Measurements from ENCODE around the gene ELMO1. TPM values are rescaled to one million over a fixed set of nuclear protein-coding genes. Genes with fewer than 3 reads are reported as not detected.
A peak's percentile ranks its signal among the peaks of the same experiment; 100 is the strongest.

ELMO1 gene
- total RNA-seq (15.3 and 28.7 TPM in 2 replicates), polyA plus RNA-seq (19.7 and 26.0 TPM in 2 replicates)

- no peaks in the 10 kb centered on the region for H3K79me2 ChIP-seq
- H3K4me2 ChIP-seq = peak within 1 kb of the TSS; percentile 96
- TF ChIP-seq EZH2 (IDR thresholded peaks at IDR 0.05; ENCODE audit: borderline replicate concordance) = peak; percentile 58
- no peak for TF ChIP-seq EZH2phosphoT487 (IDR thresholded peaks at IDR 0.05; ENCODE audit: low read depth, severe bottlenecking, unreplicated experiment)
- TF ChIP-seq CTCF (IDR thresholded peaks at IDR 0.05; ENCODE audit: poor library complexity) = peak; percentile 42
- peak within 1 kb of the TSS; percentile 95 for H2AFZ ChIP-seq
- H3K27me3 ChIP-seq = peaks cover 21% of the 10 kb centered on the region
- no peaks in the 10 kb centered on the region for H4K20me1 ChIP-seq (ENCODE audit: insufficient read depth, poor library complexity, severe bottlenecking)
- 1% methylated on average over 38 of the region's 56 CpGs for WGBS (ENCODE audit: low lambda C conversion rate, missing lambda C conversion rate)
- DNase-seq (ENCODE audit: low spot score) = peak; percentile 88
- H3K9me3 ChIP-seq (ENCODE audit: low read depth) = no peaks in the 10 kb centered on the region
- peaks cover 11% of the 10 kb centered on the region for H3K4me1 ChIP-seq (ENCODE audit: insufficient read depth)
- no peaks in the 10 kb centered on the region for H3K9me2 ChIP-seq (replicated peaks; ENCODE audit: insufficient read depth)
- peak within 1 kb of the TSS; percentile 93 for H3K4me3 ChIP-seq
- H3K36me3 ChIP-seq (replicated peaks; ENCODE audit: insufficient read depth, low read depth) = no peaks in the 10 kb centered on the region
- H3K27ac ChIP-seq = peak within 1 kb of the TSS; percentile 61
These were observed at the start of gene ELMO1 for GRCh38 chr7:37448636-37449361. TSS of gene ELMO1 (minus strand) at chr7:37448864. CDS start at chr7:37342690, 106,174 bp downstream.

- Histone ChIP-seq H3K27me3 (no peaks in the 10 kb centered on the region), H3K4me3 (no peak overlapping the region), H3K27ac (no peak overlapping the region), H3K36me3 (replicated peaks; ENCODE audit: insufficient read depth, low read depth) (no peaks in the 10 kb centered on the region), H2AFZ (no peak overlapping the region), H4K20me1 (ENCODE audit: insufficient read depth, poor library complexity, severe bottlenecking) (no peaks in the 10 kb centered on the region), H3K4me1 (ENCODE audit: insufficient read depth) (no peaks in the 10 kb centered on the region), H3K4me2 (no peak overlapping the region), H3K9me3 (ENCODE audit: low read depth) (no peaks in the 10 kb centered on the region), H3K9me2 (replicated peaks; ENCODE audit: insufficient read depth) (no peaks in the 10 kb centered on the region), H3K79me2 (no peaks in the 10 kb centered on the region)
- no peak for DNase-seq (ENCODE audit: low spot score)
- WGBS (ENCODE audit: low lambda C conversion rate, missing lambda C conversion rate) = 89% methylated on average over 6 of the region's 6 CpGs
- TF ChIP-seq EZH2 (IDR thresholded peaks at IDR 0.05; ENCODE audit: borderline replicate concordance) (no peak), EZH2phosphoT487 (IDR thresholded peaks at IDR 0.05; ENCODE audit: low read depth, severe bottlenecking, unreplicated experiment) (no peak), CTCF (IDR thresholded peaks at IDR 0.05; ENCODE audit: poor library complexity) (no peak)
These were observed 48.9 kb upstream of the ELMO1 start for GRCh38 chr7:37497576-37497975.

- peak; percentile 37 for DNase-seq (ENCODE audit: low spot score)
- Histone ChIP-seq H3K36me3 (replicated peaks; ENCODE audit: insufficient read depth, low read depth) (no peaks in the 10 kb centered on the region), H4K20me1 (ENCODE audit: insufficient read depth, poor library complexity, severe bottlenecking) (no peaks in the 10 kb centered on the region), H2AFZ (no peak overlapping the region), H3K4me3 (no peak overlapping the region), H3K27ac (no peak overlapping the region), H3K79me2 (no peaks in the 10 kb centered on the region), H3K27me3 (no peaks in the 10 kb centered on the region), H3K4me1 (ENCODE audit: insufficient read depth) (no peaks in the 10 kb centered on the region), H3K9me3 (ENCODE audit: low read depth) (no peaks in the 10 kb centered on the region), H3K4me2 (no peak overlapping the region), H3K9me2 (replicated peaks; ENCODE audit: insufficient read depth) (no peaks in the 10 kb centered on the region)
- WGBS (ENCODE audit: low lambda C conversion rate, missing lambda C conversion rate) = 60% methylated on average over 4 of the region's 4 CpGs
- no peak for TF ChIP-seq EZH2 (IDR thresholded peaks at IDR 0.05; ENCODE audit: borderline replicate concordance)
- peak; percentile 69 for TF ChIP-seq CTCF (IDR thresholded peaks at IDR 0.05; ENCODE audit: poor library complexity)
These were observed 47.0 kb upstream of the ELMO1 start for GRCh38 chr7:37495574-37496184.

Measured in hepatocyte (in vitro differentiated cells).